NCI-H2171 (cell line): ENCODE results near the gene ATAD3A.
A peak's percentile ranks its signal among the peaks of the same experiment; 100 is the strongest.
"Not testable (repeated sequence)": the region's sequence is repeated elsewhere in the genome, so short reads cannot be mapped to it uniquely, and the experiment has no call there.

Source experiments
- DNase-seq: peaks from one replicate; lab custom pipeline; 2025; lab: John Stamatoyannopoulos, UW

ATAD3A gene

DNA sequence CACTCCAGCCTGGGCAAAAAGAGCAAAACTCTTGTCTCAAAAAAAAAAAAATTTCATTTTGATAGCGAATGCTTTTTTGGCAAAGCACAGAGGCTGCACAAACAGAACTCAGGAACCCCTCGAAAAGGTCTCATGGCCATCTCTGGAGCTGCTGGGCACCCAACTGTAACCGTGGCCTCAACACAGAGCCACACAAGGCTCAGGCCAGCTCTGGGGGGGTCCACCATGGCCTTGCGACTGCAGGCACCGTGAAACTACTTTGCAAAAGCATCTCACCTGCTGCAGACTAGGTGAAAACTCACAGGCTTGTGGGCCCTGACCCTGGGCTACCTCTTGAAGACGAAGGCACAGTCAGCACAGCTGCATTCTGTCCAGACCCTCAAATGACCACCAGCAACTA, 44.5 kb downstream of the ATAD3A start:
- no peak for DNase-seq

DNA sequence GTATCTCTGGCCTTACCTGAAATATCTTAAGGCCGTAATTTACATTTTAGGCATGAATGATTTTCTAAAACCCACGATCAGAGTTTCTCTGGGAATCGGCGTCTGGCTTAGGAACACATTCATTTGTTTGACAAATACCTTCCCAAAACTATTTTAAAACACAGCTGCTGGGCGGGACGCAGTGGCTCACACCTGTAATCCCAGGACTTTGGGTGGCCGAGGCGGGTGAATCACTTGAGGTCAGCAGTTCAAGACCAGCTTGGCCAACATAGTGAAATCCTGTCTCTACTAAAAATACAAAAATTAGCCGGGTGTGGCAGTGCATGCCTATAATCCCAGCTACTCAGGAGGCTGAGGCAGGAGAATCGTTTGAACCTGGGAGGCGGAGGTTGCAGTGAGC, 45.0 kb downstream of the ATAD3A start:
- DNase-seq = not testable (repeated sequence)

DNA sequence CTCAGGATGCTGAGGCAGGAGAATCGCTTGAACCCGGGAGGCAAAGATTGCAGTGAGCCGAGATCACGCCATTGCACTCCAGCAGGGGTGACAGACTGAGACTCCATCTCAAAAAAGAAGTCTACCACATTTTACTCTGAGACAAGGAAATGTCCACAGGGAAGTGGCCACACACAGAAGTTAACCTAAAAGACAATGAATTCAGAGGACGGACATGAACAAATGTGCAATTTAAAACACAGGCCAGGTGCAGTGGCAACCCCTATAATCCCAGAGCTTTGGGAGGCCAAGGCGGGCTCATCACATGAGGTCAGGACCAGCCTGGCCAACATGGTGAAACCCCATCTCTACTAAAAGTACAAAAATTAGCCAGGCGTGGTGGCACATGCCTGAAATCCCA, 45.7 kb downstream of the ATAD3A start:
- DNase-seq = not testable (repeated sequence)

DNA sequence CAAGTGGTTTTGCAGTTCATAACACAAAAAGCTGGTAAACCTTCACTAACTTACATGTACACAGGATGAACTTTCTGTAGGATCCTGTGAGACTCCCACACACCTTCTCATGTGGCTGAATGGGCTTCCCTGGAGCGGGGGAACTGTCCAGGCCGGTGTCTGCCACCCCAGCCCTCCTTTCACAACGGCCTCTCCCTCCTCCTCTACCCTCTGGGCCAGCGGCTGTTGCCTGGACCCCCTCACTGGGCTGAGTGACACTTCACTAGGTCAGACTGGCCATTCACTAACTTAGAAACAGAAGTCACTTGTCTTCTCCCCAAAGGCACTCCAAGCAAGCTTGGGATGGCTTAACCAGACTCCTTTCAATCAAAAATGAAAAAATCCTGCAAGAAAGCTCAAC, 46.6 kb downstream of the ATAD3A start:
- DNase-seq = no peak

DNA sequence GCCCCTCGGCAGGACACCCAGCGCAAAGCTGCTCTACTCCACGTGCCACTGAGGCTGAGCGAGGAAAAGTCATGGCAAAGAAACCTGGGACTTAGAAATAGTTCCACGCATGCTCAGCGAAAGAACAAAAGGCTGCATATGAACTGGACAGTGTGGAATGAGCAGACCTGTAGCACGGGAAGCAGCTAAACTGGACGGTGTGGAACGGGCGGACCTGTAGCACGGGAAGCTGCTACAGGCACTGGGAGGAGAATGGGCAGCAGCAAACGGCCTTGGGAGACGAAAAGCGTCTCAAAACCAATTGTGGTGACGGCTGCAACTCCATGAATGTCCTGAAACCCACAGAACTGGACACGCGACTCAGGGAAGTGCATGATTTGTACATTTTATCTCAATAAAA, 47.1 kb downstream of the ATAD3A start:
- no peak for DNase-seq

DNA sequence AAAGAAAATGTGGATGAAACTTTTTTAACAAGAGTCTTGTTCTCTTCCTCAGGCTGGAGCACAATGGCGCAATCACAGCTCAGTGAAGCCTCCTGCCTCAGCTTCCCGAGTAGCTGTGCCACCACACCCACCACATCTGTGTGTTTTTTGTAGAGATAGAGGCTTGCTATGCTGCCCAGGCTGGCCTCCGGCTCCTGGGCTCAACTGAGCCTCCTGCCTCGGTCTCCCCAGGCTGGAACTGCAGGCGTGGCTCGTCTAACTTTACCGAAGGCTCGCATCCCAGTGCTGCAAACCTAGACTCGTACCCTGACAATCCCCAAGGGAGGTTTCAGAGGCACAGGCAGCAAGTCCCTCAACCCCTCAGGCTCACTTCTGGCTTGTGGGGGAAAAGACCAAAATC, 48.2 kb downstream of the ATAD3A start:
- no peak for DNase-seq

DNA sequence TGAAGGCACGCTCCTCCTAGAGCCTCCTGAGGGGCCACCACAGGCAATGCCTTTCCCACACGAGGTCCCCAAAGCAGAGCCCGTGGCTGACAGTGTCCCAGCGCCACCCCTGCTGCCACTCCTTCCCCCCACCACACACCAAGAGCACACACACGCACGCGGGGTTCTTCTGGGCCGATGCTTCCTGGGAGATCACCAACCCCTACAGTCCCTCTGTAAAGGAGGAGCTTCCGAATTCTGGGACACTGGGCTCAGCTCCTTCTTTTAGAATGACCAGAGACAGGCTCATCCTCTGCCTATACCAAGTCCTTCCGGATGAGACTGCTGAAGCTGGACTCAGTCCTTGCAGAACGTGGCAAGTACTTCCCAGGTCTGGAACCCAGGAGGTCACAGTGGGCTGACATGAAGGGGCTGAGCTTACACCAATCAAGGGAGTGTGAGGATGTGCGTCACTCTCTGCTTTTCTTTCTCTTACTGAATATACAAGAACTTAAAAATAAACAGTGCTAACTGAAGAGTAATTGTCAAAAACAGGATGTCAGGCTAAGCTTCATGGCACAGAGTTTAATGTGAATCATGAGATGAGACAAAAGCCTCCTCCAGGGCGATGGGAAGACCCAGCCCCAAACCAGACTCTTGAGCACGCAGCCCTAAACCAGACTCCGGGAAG, 50.0 kb downstream of the ATAD3A start:
- no peak for DNase-seq

DNA sequence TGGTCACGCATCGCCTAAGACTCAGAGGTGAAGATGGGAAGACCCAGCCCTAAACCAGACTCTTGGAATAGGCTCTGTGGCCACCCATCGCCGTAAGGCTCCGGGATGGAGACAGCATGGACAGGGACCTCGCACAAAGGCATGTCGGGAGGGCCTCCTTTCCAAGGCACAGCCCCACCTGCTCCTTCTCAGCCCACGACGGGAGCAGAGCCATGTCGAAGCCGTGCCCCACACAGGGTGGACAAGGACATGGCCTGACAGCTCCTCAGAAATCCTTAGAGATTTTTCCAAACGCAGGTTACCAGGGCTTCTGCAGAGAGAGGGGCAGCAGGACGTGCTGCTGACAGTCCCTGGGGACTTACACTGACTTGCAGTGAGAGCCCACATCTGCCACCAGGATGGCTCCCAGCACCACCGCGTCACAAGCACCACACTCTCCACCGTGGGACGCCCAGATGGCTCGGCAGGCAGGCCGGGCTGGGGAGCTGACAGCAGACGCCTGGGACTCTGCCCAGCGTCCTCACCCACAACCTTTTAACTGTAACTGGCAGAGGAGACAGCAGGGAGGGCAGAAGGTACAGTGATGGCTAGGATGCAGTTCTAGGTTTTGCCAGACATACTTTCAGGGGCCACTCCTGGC, 50.7 kb downstream of the ATAD3A start:
- peak; percentile 99 for DNase-seq

DNA sequence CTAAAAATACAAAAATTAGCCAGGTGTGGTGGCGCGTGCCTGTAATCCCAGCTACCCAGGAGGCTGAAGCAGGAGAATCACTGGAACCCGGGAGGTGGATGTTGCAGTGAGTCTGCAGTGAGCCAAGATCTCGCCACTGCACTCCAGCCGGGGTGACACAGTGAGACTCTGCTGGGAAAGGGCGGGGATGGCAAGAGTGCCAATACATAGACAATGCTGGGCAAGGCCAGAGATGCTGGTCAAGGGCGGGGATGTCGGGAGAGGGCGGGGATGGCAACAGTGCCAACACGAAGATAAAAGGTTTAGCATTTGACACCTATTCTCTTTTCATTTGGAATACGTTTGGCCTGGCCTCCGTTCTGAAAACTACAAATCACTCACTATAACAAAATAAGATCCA, 51.7 kb downstream of the ATAD3A start:
- no peak for DNase-seq

DNA sequence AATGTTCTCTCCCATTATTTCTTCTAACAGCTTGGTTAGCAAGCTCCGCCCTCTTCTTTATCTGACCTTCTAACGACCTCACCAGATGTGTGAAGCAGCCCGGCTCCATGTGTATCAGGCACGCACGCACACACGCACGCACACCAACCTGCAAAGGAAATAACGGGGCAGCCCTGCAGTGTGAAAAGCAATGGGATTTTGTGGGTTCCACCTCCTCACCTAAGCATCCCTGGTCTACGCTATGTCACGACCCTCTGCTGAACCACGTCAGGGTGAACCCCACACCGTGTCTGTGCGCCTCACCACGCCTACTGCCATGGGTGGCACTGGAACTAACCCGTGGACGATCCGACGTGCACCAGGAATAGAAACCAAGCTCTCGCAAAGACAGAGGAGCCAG, 52.3 kb downstream of the ATAD3A start:
- DNase-seq = no peak

DNA sequence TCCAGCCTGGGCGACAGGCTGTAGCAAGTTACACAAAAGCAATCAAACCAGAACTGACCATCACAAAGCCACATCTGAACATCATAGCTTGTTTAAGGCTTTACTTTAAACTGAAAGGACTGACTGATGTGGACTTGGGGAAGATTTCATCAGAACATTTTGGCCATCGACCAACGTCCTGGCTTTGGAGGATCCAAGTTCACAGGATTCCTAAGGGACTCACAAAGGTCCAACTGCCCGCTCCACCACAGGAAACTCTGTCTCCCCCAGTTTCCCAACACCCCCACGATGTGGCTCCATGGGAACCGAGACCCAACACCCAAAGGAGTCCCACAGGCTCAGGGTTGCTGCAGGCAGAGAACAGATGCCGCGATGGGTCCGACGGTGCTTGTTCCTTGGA, 53.4 kb downstream of the ATAD3A start:
- DNase-seq = no peak

DNA sequence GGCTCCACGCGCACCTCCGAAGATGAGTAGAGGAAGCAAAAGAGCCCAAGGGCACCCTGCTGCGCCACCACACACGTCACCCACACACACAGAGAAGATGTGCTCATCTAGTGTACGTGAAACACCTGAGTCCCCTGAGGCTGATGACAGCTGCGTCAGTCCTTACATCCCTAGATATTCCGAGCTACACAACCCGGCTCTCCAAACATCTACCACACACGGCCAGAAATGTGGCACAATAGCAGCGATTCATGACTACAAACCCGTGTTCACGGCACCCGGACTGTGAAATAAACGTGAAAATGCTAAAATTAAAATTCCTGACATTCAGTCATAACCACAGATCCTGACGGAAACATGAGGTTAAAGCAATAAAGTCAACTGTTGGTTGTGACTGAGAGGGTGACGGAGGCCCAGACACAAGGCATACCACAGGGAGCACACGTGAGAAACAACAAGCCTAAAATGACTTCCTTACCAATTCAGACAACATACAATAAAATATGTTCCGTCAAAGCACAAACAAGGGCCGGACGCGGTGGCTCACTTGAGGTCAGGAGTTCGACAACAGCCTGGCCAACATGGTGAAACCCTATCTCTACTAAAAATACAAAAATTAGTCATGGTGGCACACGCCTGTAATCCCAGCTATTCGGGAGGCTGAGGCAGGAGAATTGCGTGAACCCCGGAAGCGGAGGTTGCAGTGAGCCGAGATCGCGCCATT, 55.4 kb downstream of the ATAD3A start:
- no peak for DNase-seq

DNA sequence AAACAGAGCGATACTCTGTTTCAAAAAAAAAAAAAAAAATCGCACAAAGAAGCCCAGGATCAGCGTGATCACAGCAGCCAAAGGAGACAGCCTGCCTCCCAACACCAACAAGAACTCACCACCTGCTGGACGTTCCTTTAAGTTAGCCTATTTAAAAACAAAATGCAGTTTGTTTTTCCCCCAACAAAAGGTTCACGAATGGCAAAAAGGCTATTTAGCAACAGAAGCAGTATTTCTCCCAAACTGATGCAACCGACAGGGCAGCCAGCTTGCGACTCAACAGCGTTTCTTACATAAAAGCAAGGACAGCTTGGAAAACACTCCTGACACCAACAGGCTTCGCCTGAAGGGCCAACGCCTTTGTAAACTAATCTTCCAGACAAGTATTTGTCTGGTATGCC, 55.9 kb downstream of the ATAD3A start:
- DNase-seq = no peak

DNA sequence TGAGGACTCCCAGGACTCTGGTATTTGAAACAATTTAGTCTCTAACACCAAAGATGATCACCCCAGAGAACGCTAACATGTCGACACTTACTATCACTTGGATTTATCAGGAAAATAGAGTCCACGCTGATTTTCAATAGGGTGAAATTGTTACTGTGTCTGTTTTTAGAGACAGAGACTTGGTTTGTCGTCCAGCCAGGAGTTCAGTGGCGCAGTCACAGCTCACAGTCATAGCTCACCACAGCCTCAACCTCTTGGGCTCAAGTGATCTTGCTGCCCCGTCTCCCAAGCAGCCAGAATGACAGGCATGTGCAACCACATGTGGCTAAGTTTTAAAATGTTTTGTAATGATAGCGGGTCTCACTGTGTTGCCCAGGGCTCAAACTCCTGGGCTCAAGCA, 57.4 kb downstream of the ATAD3A start:
- DNase-seq = no peak

DNA sequence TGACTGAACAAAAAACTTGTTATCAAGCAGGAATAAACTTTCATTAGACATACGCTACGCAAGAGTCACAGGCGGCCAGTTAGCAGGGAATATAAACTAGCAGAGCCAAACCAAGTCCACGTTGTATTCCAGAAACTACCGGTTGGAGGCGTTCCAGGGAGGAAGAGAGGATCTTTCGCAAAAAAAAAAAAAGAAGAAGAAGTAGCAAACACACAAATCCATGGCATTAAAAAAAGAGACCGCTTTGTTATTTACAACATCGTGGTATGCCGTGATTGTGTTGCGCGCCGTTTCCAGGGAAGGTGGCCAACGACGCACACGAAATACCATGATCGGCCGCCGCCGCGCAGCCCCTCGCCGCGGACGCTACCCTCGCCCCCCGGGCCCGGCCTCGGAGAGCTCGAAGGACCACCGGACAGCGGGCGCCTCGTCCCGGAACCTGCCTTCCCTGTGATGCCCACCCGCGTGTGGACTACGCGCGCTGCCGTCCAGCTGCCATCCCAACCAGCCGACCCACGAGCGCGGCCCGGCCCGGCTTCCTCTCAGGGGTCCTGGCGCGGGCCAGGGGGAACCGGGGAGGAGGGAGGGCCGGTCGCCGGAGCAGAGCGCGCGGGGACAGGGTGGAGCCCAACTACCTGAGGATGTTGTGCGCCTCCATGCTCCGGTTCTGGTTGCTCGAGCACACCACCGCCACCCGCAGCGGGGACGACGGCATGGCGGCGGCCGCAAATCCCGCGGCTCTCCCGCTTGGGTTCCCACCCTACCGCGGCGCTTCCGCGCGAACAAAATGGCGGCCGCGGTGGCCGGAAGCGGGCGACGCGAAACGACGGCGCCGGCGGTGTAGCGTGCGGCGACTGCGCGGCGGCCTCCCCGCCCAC, 62.1 kb downstream of the ATAD3A start:
- DNase-seq = peak; percentile 80

DNA sequence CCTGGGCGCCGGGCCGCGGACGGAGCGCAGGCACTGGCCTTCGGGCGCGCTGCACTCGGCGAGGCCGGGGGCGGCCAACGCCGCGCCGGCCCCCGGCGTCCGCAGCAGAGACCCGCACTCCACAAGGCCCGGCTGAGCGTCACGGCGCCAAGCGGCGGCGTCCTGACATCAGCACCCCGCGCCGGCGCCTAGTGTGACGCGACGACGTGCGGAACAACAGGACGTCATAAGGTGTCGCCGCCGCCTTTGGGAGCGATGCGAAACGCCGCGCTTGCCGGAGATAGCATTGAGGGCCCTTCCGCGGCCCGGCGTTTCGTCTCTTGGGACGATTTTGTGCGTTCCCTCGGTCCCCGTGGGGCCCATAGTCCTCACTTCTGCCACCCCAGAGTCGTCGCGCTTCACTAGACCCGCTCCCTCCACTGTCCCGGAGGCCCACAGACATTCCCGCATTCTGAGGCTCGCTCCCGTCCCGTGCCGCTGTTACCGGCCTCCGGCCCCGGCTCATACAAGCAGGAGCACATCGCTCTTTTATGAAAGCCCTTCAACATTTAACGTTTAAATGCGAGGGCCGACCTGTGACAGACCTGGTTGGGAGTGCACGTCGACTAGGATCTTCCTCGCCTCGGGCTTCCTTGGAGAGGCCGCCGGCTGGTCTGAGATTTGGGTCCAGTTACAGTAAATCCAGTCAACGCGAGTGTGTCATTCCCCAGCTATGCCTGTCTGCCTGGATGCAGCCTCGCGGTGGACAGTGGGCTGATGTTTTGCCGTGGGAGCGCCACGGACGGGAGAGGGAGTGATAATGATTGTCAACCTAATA, 63.0 kb downstream of the ATAD3A start, which contains the start of gene SSU72:
SSU72 (minus strand) TSS at position 143 of the 817 bp plus-strand sequence. CDS start 306 bp downstream, outside the sequence.
- DNase-seq = peak; percentile 92

DNA sequence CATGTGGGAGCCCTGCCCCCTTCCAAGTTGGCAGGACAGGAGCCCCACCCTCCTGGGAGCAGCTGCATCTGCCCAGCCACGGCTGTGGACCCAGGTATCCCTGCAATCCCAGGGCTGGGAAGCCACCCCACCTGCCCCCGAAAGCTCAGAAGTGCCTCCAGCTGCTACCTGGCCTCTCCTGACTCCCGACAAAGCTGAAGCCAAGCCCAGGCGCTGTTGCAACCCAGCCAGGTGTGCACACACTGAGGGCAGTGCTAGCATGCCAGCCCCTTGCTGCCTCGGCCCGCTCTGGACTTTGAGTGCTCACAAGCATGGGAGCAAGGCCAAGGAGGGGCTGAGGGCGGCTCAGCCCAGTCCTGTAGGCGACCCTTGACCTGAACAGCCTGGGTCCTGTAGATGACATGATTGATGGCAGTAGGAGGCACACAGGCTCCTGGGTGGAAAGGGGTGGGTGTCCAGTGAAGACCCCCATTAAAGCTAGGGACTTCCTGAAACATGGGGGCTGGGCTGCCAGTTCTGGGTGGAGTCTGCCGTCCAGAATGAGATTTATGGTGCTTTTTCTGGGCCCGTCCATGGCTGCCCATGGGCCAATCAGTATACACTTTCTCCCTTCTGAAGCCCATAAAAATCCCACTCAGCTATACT, 65.5 kb downstream of the ATAD3A start:
- peak; percentile 17 for DNase-seq

DNA sequence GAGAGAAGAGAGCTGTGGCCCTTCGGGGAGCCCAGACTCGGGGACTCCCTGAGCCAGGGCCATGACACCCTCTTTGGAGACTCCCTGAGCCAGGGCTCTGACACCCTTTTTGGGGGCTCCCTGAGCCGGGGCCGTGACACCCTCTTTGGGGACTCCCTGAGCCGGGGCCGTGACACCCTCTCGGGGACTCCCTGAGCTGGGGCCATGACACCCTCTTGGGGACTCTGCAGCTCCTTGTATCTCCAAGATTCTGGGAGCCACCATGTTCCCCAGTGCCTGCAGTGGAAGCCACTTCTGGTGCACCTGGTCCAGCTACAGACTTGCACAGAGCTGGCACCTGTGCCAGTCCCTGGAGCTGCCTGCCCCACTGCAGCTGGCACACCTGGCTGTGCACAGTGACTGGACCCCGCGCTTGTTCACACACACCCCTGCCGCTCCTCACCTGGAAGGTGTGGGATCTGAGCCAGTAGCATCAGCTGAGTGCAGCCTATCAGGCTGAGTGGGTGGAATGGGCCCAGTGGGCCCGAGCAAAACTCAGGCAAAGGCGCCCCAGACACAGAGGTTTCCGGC, 66.5 kb downstream of the ATAD3A start:
- no peak for DNase-seq

DNA sequence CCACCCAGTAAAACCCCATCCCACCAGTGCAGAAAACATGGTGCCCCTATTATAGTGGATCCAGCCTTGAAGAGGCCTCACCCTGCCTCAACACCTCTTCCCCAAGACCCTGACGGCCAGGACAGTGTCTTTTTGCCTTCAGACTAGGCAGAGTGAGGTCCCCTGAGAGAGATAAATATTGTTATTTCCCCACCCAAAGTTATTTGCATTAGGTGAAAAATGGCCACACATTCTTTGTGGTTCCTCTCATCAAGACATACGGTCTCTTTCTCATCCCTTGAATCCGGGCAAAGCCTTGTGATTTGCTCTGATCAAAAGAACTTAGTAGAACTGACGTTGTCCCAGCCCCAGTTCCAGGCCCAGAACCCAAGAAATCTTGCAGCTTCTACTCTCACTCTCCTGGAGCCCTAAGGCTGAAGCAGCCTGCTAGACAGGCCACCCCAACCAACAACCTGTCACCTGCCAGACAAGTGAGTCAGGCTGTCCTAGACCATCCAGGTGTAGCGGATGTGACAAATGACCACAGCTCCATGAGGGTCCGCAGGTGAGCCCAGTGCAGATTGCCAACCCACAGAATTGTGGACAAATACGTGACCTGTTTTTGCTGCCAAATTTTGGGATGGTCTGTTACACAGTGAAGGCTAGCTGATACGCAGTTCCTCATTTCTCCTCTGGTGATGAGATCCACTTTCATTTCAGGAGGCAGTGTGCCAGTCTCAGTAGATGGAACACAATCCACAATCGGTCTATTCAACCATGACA, 70.8 kb downstream of the ATAD3A start:
- DNase-seq = no peak
